PC-9 (cell line): Measurements from ENCODE around the gene XPNPEP1. TPM values are rescaled to one million over a fixed set of nuclear protein-coding genes. Genes with fewer than 3 reads are reported as not detected.

ENCODE experiments used
- BruUV-seq: library from RNA; stranded (reverse); fragments of 400-500 nt; replicated peaks from 2 replicates; lab custom pipeline; 2021; lab: Mats Ljungman, UMichigan
- CTCF ChIA-PET: fragments of 300-600 bp; sonication (Branson Sonifier 250); formaldehyde crosslinking; loops from one replicate; lab custom pipeline; 2022; ENCODE audit warnings: antibody characterized with exemption; lab: Charles Lee
- POLR2A ChIA-PET: fragments of 300-600 bp; sonication (Branson Sonifier 250); formaldehyde crosslinking; loops from one replicate; lab custom pipeline; 2022; ENCODE audit warnings: antibody characterized with exemption; ENCODE audit not compliant: unreplicated experiment; lab: Charles Lee
- DNase-seq, 2 experiments: peaks; one replicate each; pipeline versions ENCODE4 v3.0.0 to v3.0.0-alpha.2; 2015 to 2022; ENCODE audit warnings: mixed read lengths in 1 of 2
- H2AFZ ChIP-seq: fragments of 200-600 bp; sonication (generic); 2 replicates; pipeline ENCODE4 v1.8.1; 2017; ENCODE audit warnings: antibody characterized with exemption
- H3F3A ChIP-seq: fragments of 200-600 bp; sonication (generic); 2 replicates; pipeline ENCODE4 v1.8.1; 2017; ENCODE audit warnings: antibody characterized with exemption, mild to moderate bottlenecking, low read depth; ENCODE audit not compliant: insufficient read depth
- H3K27ac ChIP-seq: fragments of 200-600 bp; sonication (generic); 2 replicates; pipeline ENCODE4 v1.6.1; 2016; ENCODE audit warnings: mixed run types
- H3K27me3 ChIP-seq: fragments of 200-600 bp; sonication (generic); 2 replicates; pipeline ENCODE4 v1.6.1; 2016; ENCODE audit warnings: low read depth, mixed run types; ENCODE audit not compliant: insufficient read depth
- H3K36me3 ChIP-seq: fragments of 200-600 bp; sonication (generic); 2 replicates; pipeline ENCODE4 v1.6.1; 2016; ENCODE audit warnings: low read depth, mixed run types
- H3K4me1 ChIP-seq: fragments of 200-600 bp; sonication (generic); replicated peaks from 2 replicates; pipeline ENCODE4 v1.6.1; 2016; ENCODE audit warnings: mixed run types; ENCODE audit not compliant: insufficient read depth
- H3K4me2 ChIP-seq: fragments of 200-600 bp; sonication (generic); 2 replicates; pipeline ENCODE4 v1.6.1; 2017; ENCODE audit warnings: mixed run types
- H3K4me3 ChIP-seq: fragments of 200-600 bp; sonication (generic); 2 replicates; pipeline ENCODE4 v1.6.1; 2016; ENCODE audit warnings: mixed run types
- H3K79me2 ChIP-seq: fragments of 200-600 bp; sonication (generic); 2 replicates; pipeline ENCODE4 v1.6.1; 2017; ENCODE audit warnings: low read depth, mixed run types
- H3K9me2 ChIP-seq: fragments of 200-600 bp; sonication (generic); 2 replicates; pipeline ENCODE4 v1.8.1; 2017; ENCODE audit warnings: mild to moderate bottlenecking; ENCODE audit not compliant: insufficient read depth
- H3K9me3 ChIP-seq: fragments of 200-600 bp; sonication (generic); 2 replicates; pipeline ENCODE4 v1.8.1; 2016; ENCODE audit warnings: low read depth; ENCODE audit not compliant: insufficient read depth
- H4K20me1 ChIP-seq: fragments of 200-600 bp; sonication (generic); 2 replicates; pipeline ENCODE4 v1.8.1; 2017; ENCODE audit not compliant: insufficient read depth
- EZH2 ChIP-seq: fragments of 200-600 bp; sonication (generic); IDR thresholded peaks from 2 replicates; pipeline ENCODE4 v1.8.0; 2017; ENCODE audit warnings: antibody characterized with exemption, low read depth
- intact Hi-C: fragments of 100-400 bp; cut with micrococcal nuclease; formaldehyde crosslinking; loops from one replicate; pipeline ENCODE4 v1.10.0; 2022; ENCODE audit not compliant: unreplicated experiment
- total RNA-seq: library from RNA; stranded (reverse); gene quantifications from 2 replicates; pipeline ENCODE4 v1.2.3, GENCODE V29; 2021
- TF ChIP-seq, protein P1 (sequence below): fragments of 200-600 bp; sonication (generic); conservative IDR thresholded peaks from 2 replicates; pipeline ENCODE4 v1.6.1; 2017; ENCODE audit warnings: mixed run types, antibody characterized with exemption, mild to moderate bottlenecking, moderate library complexity

The XPNPEP1 gene
- total RNA-seq, 1 experiment from 2014 or later: 24.6 TPM

- Histone ChIP-seq H3K79me2 (no peaks in the 10 kb centered on the region), H3K4me2 (no peak overlapping the region), H3K4me3 (no peak overlapping the region), H3K4me1 (no peaks in the 10 kb centered on the region), H3K36me3 (no peaks in the 10 kb centered on the region), H3K27ac (no peak overlapping the region), H3K9me2 (no peaks in the 10 kb centered on the region), H4K20me1 (no peaks in the 10 kb centered on the region), H3K9me3 (no peaks in the 10 kb centered on the region), H3F3A (no peaks in the 10 kb centered on the region), H2AFZ (no peak overlapping the region), H3K27me3 (no peaks in the 10 kb centered on the region)
- POLR2A ChIA-PET: no interaction called here
- TF ChIP-seq, protein P1, sequence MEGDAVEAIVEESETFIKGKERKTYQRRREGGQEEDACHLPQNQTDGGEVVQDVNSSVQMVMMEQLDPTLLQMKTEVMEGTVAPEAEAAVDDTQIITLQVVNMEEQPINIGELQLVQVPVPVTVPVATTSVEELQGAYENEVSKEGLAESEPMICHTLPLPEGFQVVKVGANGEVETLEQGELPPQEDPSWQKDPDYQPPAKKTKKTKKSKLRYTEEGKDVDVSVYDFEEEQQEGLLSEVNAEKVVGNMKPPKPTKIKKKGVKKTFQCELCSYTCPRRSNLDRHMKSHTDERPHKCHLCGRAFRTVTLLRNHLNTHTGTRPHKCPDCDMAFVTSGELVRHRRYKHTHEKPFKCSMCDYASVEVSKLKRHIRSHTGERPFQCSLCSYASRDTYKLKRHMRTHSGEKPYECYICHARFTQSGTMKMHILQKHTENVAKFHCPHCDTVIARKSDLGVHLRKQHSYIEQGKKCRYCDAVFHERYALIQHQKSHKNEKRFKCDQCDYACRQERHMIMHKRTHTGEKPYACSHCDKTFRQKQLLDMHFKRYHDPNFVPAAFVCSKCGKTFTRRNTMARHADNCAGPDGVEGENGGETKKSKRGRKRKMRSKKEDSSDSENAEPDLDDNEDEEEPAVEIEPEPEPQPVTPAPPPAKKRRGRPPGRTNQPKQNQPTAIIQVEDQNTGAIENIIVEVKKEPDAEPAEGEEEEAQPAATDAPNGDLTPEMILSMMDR: no peak
- TF ChIP-seq EZH2: no peak
- intact Hi-C loops: no loop called here
- no peak for DNase-seq
- no TSS peak for BruUV-seq
- CTCF ChIA-PET: no interaction called here
Measured at GRCh38 chr10:109891105-109891504, 32.2 kb downstream of the XPNPEP1 start.

GRCh38 chr10:109889867-109890266, 33.4 kb downstream of the XPNPEP1 start:
- Histone ChIP-seq H2AFZ (no peak overlapping the region), H3F3A (no peaks in the 10 kb centered on the region), H3K27me3 (no peaks in the 10 kb centered on the region), H3K27ac (no peak overlapping the region), H3K79me2 (no peaks in the 10 kb centered on the region), H3K4me2 (no peak overlapping the region), H3K36me3 (no peaks in the 10 kb centered on the region), H3K4me3 (no peak overlapping the region), H3K4me1 (no peaks in the 10 kb centered on the region), H4K20me1 (no peaks in the 10 kb centered on the region), H3K9me3 (no peaks in the 10 kb centered on the region), H3K9me2 (no peaks in the 10 kb centered on the region)
- no peak for TF ChIP-seq EZH2
- TF ChIP-seq, protein P1: no peak
- ChIA-PET POLR2A (no interaction called here), CTCF (no interaction called here)
- intact Hi-C loops: loop anchor here (10.0 kb wide), 1 partner anchor 115 kb away; the partner anchor contains the start of gene ADD3
- BruUV-seq: no TSS peak
- no peak for DNase-seq

GRCh38 chr10:109887776-109888175, 35.5 kb downstream of the XPNPEP1 start:
- no peak for DNase-seq
- H3K27ac ChIP-seq: no peak overlapping the region
- no peaks in the 10 kb centered on the region for H3F3A ChIP-seq
- POLR2A ChIA-PET: no interaction called here
- no peak overlapping the region for H3K4me3 ChIP-seq
- H3K9me3 ChIP-seq: no peaks in the 10 kb centered on the region
- H3K4me1 ChIP-seq: no peaks in the 10 kb centered on the region
- BruUV-seq: no TSS peak
- H3K4me2 ChIP-seq: no peak overlapping the region
- H3K9me2 ChIP-seq: no peaks in the 10 kb centered on the region
- no peaks in the 10 kb centered on the region for H4K20me1 ChIP-seq
- TF ChIP-seq EZH2: no peak
- TF ChIP-seq, protein P1: no peak
- H2AFZ ChIP-seq: no peak overlapping the region
- H3K27me3 ChIP-seq: no peaks in the 10 kb centered on the region
- no peaks in the 10 kb centered on the region for H3K36me3 ChIP-seq
- no peaks in the 10 kb centered on the region for H3K79me2 ChIP-seq
- intact Hi-C loops: loop anchor here (10.0 kb wide), 1 partner anchor 117 kb away; the partner anchor contains the start of gene ADD3
- CTCF ChIA-PET: no interaction called here
